Measurements from ENCODE around the gene DBR1.
"Not testable (repeated sequence)": the region's sequence is repeated elsewhere in the genome, so short reads cannot be mapped to it uniquely, and the experiment has no call there.

The DBR1 gene

DNA sequence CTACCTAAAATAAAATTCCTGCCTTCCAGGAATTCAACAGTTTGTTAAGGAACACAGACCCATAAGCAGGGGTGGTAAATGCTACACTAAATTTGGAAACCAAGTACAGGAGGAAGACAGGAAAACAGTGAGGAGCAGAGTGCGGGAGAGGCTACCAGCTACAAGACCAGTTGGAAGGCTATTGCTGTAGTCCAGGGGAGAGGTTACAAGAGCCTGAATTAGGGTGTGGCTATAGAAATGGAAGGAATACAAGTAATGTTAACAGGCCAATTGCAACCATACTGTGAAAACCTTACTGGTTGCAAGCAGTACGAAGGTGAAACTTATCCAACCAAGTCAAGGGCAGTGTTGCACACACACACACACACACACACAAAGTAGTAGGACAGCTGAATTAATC, 11.5 kb upstream of the DBR1 start:
- no peak for DNase-seq (ENCODE audit: low read depth)

DNA sequence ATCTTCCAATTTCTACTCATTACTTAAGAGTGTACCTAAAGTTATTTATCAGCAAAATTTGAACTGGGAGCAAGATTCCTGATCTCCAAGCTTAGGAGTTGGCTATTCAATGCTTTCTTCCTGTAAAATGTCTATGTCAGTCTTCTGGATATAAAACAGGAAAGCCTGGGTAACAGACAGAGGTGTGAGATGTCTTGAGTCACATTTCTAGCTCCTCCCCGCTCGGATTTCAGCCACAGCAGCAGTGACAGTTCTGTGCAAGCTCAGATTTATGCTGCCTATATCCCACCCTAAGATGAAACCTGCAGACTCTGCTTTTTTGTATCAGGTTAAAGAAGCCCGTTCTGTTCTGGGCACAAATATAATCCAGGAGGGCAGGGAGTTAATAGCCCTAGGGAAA, 10.3 kb upstream of the DBR1 start:
- no peak for DNase-seq (ENCODE audit: low read depth)

DNA sequence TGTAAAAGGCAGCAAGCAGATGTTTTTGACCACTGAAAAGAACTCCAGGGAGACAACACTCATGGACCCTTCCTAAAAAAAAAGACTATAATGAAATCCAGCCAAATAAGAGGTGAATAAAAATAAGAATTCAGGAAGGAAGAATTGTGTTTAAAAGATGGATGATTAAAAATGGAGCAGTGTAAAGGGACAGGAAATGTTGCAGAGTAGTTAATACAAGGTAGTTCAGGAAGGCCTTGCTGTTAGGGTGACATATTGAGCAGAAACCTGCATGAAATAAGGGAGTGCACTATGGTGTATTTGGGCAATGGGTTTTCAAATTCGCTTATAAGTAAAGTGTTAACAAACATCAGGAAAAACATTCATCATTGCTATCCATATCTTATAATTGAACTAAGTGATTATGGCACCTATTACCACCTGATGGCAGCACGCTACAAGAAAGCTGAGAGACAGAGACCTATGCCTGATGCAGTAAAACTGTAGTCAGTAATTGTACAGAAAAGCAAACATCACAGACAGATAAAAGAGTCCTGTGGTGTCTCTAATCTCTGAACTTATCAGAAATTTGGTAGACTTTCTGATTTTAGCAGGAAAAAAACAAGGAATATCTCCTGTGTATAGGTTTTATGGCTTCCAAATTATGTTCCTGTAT, 5.8 kb upstream of the DBR1 start:
- DNase-seq (ENCODE audit: low read depth) = no peak

DNA sequence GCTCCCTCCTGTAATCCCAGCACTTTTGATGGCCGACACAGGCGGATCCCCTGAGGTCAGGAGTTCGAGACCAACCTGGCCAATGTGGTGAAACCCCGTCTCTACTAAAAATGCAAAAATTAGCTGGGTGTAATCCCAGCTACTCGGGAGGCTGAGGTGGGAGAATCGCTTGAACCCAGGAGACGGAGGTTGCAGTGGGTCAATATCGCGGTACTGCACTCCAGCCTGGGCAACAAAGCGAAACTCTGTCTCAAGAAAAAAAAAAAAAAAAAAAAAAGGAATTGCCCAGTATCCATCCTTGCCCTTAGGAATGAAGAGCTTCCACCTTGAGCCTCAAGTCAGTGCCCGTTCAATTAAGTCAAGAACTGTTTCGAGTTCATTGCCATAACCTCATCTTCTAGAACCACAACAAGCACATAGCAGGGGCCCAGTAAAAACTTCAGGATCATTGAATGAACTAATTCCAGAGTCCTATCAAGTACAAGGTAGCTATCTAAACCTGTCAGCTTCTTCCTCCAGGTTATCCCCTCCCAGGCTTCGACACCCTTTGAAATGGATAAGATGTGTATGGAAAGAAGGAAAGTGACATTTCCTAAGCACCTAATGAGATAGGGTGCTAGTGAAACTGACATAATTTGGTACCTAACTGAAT, 826 bp downstream of the DBR1 start:
- DNase-seq (ENCODE audit: low read depth) = no peak

DNA sequence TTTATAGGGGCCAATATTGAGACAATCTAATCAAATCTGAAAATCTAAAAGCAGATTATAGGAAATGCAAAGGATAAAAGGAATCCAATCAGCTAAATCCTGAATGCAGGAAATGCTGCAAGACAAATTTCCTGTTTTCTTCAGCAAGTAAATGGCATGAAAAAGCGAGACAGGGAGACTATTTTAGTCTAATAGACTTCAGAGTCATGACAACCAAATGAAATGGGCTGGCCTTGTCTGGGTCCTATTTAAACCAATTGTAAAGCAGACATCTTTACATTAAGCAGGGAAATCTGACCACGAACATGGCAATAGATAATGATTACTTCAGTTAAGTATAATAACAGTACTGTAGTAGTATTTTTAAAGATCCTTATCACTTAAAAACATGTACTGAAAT, 2.1 kb downstream of the DBR1 start:
- DNase-seq (ENCODE audit: low read depth) = no peak

DNA sequence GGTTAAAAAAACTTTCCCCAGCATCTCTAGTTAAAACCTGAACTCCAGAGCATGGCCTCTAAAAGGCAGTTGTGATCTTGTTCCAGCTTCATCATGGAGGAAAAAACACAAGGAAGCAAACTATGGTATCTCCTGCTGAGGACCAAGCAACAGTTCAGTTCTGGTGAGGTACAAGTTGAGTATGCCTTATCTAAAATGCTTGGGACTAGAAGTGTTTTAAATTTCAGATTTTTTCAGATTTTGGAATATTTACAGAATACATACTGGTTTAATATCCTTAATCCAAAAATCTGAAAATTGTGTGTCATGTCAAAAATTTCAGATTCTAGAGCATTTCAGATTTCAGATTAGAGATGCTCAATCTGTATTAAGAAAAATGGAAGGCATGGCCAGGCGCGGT, 9.7 kb downstream of the DBR1 start:
- no peak for DNase-seq (ENCODE audit: low read depth)

DNA sequence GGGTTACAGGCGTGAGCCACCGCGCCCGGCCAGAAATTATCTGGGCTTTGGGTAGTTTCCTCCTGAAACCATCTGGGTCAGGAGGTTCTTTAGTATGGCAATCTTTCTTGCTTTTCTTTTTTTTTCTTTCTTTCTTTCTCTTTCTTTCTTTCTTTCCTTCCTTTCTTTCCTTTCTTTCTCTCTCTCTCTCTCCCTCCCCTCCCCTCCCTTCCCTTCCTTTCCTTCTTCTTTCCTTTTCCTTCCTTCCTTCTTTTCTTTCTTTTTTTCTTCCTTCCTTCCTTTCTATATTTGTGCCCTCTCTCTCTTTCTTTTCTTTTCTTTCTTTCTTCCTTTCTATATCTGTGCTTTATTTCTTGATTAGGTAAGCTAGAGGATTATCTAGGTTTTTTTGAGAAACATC, 17.0 kb downstream of the DBR1 start:
- DNase-seq (ENCODE audit: low read depth) = no peak

DNA sequence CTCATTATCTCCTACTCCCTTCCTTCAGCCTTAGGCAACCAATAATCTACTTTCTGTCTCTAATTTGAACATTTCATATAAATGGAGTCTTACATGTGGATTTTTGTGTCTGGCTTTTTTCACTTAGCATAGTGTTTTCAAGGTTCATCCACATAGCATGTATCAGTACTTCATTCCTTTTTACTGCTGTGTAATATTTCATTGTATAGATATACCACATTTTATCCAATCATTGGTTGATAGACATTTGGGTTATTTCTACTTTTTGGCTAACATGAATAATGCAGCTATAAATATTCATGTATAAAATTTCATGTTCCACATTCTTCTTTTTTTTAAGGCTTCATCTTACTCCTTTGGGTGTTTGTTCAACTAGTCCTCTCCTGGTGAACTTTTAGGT, 20.2 kb downstream of the DBR1 start:
- no peak for DNase-seq (ENCODE audit: low read depth)

DNA sequence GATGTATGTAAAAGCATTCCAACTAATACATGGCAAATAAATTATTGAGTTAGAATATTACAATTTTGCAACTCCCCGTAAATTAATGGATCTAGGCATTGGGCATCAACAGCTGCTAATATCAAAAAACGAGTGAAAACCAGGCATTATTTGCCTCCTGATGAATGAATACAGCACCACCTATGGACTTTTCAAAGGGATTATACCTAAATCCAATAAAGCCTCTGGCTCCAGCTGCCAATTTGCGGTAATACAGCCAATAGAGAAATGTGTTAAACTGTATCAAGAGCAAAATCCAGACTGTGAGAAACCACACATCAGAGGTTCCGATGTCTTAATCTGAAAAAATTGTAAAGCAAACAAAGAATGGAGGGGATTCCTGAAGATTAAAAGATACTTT, 26.2 kb downstream of the DBR1 start:
- no peak for DNase-seq (ENCODE audit: low read depth)

DNA sequence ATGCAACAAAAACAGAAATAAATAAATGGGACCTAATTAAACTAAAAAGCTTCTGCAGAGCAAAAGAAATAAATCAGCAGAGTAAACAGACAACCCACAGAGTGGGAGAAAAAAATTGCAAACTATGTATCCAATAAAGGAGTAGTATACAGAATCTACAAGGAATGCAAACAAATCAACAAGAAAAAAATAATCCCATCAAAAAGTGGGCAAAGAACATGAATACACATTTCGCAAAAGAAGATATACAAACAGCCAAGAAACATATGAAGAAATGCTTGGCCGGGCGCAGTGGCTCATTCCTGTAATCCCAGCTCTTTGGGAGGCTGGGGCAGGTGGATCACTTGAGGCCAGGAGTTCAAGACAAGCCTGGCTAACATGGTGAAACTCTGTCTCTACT, 32.5 kb downstream of the DBR1 start:
- not testable (repeated sequence) for DNase-seq (ENCODE audit: low read depth)

DNA sequence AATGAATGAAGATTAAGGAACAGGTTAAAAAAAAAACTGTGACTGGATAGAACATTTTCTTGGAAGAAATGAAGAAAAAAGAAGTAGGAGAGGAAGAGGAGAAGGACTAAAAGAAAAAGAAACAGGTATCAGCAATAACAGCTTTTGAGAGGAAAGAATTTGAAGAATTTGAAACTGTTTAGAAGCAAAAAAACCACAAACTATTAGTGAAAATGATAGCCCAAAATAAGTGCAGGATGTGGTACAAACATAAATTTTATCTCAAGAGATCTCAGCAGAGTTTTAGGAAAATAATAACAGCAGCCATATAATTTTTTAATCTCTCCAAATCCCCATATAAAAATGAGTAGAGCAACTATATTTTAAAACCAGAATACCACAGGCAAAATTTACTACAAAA, 33.8 kb downstream of the DBR1 start:
- no peak for DNase-seq (ENCODE audit: low read depth)

DNA sequence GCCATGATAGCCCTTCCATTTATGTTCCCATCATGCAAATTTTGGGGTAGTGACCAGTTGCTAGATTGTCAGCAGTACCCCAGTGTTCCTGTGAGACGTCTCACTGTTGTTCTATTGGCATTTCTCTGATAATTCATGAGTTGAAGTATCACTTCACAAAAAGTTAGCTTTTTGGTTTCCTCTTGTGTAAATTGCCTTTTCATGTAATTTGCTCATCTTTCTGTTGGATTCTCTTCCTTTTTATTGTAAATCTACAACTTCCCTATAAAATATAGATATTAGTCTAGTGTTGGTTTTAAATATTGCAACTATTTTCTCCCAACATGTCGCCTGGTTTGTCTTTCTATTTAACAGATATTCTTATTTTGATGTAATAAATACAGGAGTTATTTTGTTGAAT, 35.0 kb downstream of the DBR1 start:
- DNase-seq (ENCODE audit: low read depth) = no peak

DNA sequence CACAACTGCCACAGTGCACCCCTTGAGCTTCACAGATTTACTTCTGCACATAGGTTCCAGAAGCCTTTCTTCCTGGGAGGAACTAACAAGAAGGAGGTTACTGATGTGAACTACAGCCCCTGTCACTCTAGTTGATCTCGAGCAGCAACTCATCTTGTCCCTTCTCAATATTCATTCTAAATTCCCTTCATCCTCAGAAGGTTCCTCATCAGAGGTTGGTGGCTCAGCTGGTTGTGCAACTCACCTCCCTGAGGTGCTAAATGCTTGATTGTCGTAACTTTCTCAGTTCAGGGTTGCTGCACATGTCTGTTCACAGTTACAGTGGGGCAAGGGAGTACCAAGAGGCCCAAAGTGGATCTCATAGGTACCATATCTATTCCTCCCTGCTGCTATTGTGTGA, 36.9 kb downstream of the DBR1 start:
- DNase-seq (ENCODE audit: low read depth) = no peak

DNA sequence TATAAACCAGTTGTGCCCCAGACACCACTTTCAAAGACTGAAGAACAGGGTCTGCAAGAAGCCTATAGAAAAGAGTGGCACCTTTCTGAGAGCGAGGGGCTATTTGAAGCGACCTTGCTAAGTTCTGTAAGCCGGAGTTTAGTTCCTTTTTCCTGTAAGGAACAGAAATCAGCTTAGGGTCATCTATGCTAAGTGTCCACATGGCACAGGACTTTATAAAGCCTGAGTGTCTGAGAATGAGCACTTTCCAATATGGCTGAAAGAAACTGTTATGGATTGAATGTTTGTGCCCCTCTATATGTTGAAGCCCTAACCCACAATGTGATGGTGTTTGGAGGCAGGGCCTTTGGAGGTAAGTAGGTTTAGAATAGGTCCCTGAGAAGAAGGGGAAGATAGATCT, 38.5 kb downstream of the DBR1 start:
- DNase-seq (ENCODE audit: low read depth) = no peak

DNA sequence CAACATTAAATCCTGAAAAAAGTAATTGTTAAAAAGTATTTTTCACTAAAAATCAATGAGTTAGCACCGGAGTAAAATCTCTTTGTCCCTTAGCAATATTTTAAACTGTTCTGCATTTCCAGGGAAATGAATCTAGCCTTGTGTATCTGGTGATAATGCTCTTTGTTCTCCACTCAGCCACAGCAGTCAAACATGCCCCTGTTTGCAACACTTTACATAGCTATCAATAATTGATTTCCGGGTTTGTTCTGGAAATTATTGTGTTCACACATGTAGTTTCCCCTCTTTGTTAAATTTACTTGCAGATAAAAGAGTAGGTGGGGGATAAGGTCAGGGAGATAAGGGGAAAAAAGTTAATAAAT, 38.9 kb downstream of the DBR1 start:
- no peak for DNase-seq (ENCODE audit: low read depth)

DNA sequence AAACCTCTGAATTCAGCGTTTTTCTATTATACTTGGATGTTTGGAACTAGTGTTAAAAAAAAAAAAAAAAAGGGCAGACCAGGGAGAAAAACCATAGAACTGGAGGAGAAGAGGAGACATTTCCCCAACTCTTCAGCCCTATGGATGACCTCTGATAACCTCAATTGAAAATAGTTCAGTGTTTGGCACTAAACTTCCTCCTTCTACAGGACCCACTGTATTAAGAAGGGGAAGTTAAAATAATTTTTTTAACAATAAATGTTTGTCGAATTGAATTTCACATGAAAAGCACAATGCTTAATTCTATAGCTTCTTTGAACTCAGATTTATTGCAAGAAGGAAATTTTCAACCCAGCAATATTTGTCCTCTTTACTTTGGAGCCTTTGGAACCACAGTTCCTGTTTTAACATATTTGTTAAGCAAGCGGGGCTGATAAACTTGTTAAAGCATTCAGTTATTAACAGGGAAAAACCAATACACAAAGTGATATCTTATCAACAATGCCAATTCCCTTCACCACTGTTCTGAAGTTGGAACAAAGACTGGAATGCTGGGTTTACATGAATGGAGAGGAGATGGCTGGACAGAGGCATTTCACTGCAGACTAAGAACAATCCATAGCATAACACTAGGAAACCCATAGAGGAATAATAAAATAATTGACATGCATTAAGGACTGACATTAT, 39.4 kb downstream of the DBR1 start:
- DNase-seq (ENCODE audit: low read depth) = no peak

DNA sequence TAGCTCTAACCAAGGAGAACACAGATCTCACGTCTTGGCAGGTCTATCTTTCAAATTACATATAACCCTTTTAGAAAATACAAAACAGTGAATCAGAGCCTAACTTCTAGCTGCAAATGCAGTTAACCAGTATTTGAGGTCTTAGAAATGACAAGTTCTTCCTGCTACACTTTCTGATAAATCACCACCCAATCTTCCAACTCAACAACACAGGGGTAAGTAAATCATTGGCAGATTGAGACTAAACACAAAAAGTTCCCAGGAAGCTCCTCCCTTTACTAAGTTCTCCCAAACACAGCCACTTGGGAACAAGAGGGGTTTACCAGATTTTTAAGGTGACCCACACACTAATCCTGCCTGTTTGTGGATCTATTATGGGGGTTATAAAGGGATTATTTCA, 42.5 kb downstream of the DBR1 start, which contains the start of gene A4GNT:
A4GNT (minus strand) TSS at position 152 of the 400 bp plus-strand sequence. CDS start 1,134 bp downstream, outside the sequence.
- DNase-seq (ENCODE audit: low read depth) = no peak

DNA sequence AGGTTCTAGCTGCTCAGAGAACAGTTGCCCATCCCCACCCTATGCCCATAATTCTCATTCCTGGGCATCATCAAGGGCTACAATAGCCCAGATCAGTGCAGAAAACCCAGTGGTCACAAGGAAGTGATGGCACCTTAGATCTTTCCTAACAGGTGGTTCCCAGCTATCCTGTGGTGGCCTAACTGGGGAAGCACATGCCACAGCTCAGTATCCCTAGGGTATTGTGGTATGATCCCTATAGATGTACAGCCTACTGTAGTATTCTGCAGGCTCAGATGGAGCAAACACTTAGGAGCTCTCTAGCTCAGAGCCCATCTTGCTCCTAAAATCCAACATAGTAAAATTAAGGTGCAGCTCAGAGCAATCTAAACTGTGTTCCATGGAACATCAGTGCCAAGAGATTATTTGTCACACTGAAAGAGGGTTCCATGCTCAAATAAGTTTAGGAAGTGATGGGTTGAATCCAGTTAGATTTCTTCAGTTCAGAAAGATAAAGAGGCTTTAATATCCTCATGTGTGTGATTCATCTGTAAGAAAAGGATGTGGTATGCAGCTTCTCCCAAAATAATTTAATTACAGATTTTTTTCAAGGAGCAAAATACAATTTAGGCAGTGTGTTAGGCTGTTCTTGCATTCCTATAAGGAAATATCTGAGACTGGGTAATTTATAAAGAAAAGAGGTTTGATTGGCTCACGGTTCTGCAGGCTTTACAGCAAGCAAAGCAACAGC, 46.9 kb downstream of the DBR1 start:
- DNase-seq (ENCODE audit: low read depth) = no peak

DNA sequence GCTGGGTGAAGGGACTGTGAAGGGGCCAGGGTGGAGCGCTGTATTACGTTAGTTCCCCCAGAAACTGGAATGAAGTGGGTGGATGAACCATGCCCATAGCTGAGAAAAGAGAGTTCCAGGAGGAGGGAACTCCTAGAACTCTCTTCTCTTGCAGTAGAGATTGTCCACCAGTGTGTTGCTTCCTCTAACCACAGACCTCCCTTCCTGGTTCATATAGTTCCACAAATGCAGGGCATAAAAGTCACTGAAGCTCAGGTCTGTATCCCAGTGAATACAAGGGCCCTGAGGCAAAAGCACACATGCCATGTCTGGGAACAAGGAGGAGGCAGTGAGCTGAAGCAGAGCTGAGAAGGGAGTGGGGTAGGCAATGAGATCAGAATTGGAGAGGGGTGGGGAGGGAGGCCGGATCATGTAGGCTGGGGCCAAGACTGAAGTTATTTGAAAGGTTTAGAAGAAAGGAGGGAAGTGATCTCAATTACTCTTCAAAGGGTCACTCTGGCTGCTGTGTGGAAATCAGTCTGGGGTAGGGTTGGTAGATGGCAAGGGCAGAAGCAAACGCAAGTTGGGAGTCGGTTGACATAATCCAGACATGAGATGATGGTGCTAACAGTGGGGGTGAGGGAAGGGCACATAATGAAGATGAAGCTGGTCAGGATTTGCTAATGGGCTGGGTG, 49.0 kb downstream of the DBR1 start:
- DNase-seq (ENCODE audit: low read depth) = no peak

DNA sequence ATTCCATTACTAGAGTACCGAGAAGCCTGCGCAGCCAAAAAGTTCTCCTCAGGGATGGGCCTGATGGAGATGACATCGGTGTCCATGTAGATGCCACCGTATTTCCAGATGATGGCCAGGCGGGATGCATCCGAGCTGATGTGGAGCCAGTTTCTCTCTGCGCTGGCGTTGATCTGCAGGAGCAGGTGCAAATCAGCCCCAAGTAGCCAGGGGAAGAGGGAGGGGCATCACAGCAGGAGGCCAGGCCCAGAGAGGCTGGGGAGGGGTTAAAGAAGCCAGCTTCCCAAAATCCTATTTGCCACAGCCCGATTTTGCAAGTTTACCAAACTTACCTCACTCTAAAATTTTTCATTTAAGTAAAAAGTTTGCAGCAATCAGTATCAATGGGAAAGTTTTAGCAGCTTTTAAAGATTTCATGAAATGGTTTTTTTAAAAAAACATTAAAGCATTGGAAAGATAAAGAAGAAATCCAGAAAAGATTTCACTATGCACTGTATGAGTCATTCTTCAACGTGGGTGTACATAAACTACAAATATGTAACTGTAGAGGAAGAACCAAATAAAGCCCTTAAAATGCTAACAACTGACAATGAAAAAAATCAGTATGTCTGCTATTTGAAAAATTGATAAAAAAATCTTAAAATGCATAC, 49.9 kb downstream of the DBR1 start:
- DNase-seq (ENCODE audit: low read depth) = no peak

DNA sequence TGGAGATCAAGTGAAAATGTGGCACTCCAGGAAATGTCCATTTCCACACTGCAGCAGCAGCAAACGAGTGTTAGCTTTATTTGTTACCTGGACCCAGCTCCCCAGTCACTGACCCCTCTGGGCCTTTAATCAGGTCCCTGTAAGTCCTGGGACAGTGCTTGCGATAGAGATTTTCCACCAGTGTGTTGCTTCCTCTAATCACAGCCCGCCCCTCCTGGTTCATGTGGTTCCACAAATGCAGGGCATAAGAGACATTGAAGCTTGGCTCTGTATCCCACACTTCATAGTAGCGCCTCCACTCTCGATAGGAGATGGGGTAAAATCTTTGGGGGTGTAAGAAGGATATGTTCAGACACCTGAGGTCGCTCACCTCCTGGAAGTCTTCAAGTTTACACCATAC, 50.5 kb downstream of the DBR1 start:
- DNase-seq (ENCODE audit: low read depth) = no peak

DNA sequence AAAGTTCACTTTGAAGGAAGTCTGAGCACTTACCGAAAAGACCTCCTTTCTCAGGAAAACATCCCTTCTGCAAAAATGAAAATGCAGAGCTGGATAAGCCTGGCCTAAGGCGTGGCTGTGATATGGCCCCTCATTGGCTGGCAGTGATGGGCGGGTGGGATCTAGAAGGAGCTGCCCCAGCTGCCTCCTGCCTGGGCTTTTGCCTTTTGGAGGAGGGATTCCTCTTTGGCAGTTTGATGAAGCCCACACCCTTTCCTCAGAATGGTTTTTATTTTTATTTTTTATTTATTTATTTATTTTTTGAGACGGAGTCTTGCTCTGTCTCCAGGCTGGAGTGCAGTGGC, 55.3 kb downstream of the DBR1 start:
- no peak for DNase-seq (ENCODE audit: low read depth)
